HG02885 (cell line): ENCODE data around the gene OR9A4.
"Not testable (repeated sequence)": the region's sequence is repeated elsewhere in the genome, so short reads cannot be mapped to it uniquely, and the experiment has no call there.

ENCODE experiments used
- ATAC-seq: cut with Tn5 transposase; IDR thresholded peaks from one replicate; pipeline ENCODE4 v1.9.1; 2021; ENCODE audit warnings: mild to moderate bottlenecking; ENCODE audit not compliant: unreplicated experiment, poor library complexity

OR9A4 gene

GRCh38 chr7:141916099-141916498 lies at the start of gene OR9A4:
Gene OR9A4, plus strand, starts transcription at chr7:141916399. Its CDS starts 2,477 bp downstream, at chr7:141918876.
- ATAC-seq = no peak

GRCh38 chr7:141866974-141867373 lies 49.2 kb upstream of the OR9A4 start:
- no peak for ATAC-seq

GRCh38 chr7:141872931-141873330 lies 43.3 kb upstream of the OR9A4 start:
- no peak for ATAC-seq

- no peak for ATAC-seq
Measured at GRCh38 chr7:141874787-141875186, 41.4 kb upstream of the OR9A4 start.

GRCh38 chr7:141875453-141875852 lies 40.7 kb upstream of the OR9A4 start:
- ATAC-seq = no peak

GRCh38 chr7:141876371-141876770 lies 39.8 kb upstream of the OR9A4 start:
- ATAC-seq = no peak

- no peak for ATAC-seq
Measured at GRCh38 chr7:141877365-141877764, 38.8 kb upstream of the OR9A4 start.

- no peak for ATAC-seq
Measured at GRCh38 chr7:141880960-141881359, 35.2 kb upstream of the OR9A4 start.

GRCh38 chr7:141884539-141885225 lies 31.5 kb upstream of the OR9A4 start:
- peak; percentile 87 for ATAC-seq

GRCh38 chr7:141889321-141889720 lies 26.9 kb upstream of the OR9A4 start:
- no peak for ATAC-seq

- ATAC-seq = no peak
Measured at GRCh38 chr7:141891336-141891735, 24.9 kb upstream of the OR9A4 start.

- not testable (repeated sequence) for ATAC-seq
Measured at GRCh38 chr7:141899366-141899765, 16.8 kb upstream of the OR9A4 start.

GRCh38 chr7:141906285-141906684 lies 9.9 kb upstream of the OR9A4 start:
- ATAC-seq = no peak

- no peak for ATAC-seq
Measured at GRCh38 chr7:141911391-141911790, 4.8 kb upstream of the OR9A4 start.

- peak; percentile 50 for ATAC-seq
Measured at GRCh38 chr7:141915565-141915964, 634 bp upstream of the OR9A4 start.

GRCh38 chr7:141920281-141920680 lies 4.1 kb downstream of the OR9A4 start:
- no peak for ATAC-seq

- no peak for ATAC-seq
Measured at GRCh38 chr7:141928146-141928844, 12.1 kb downstream of the OR9A4 start.

- no peak for ATAC-seq
Measured at GRCh38 chr7:141928845-141929195, 12.6 kb downstream of the OR9A4 start.

- ATAC-seq = no peak
Measured at GRCh38 chr7:141930211-141930610, 14.0 kb downstream of the OR9A4 start.

- no peak for ATAC-seq
Measured at GRCh38 chr7:141941075-141941474, 24.9 kb downstream of the OR9A4 start.

GRCh38 chr7:141943846-141944245 lies 27.6 kb downstream of the OR9A4 start:
- ATAC-seq = no peak

GRCh38 chr7:141944811-141945210 lies 28.6 kb downstream of the OR9A4 start:
- ATAC-seq = no peak
